ENCODE results near the gene STK25. TPM values are rescaled to one million over a fixed set of nuclear protein-coding genes. Genes with fewer than 3 reads are reported as not detected.

The STK25 gene
- total and polyA plus RNA-seq, 2 donors (not counting 1 experiment from before 2014, with no cell fraction given), result 183 to 378 TPM

DNA sequence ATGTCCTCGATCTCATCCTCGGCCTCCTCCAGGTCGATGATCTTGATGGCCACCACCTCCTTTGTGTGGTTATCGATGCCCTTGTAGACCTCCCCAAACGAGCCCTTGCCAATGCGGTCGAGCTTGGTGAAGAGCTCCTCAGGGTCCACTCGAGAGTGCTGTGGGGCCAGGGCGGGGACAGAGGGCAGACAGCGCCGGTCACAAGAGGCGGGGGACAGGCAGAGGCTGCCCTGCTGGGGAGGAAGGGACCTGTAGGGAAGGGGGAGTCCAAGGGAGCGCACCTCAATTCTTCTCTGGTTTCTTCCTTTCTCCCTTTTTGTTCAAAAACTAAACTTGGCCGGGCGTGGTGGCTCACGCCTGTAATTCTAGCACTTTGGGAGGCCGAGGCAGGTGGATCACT is 6.8 kb downstream of the STK25 start:
- H3K27me3 ChIP-seq (replicated peaks in 1 of 4; ENCODE audit: control extremely low read depth in 1 of 4, control insufficient read depth in 3 of 4, insufficient read depth in 4 of 4, low read length in 3 of 4), result no peaks in the 10 kb centered on the region
- no peak overlapping the region for H3K27ac ChIP-seq (ENCODE audit: low read length in 2 of 2)
- no peaks in the 10 kb centered on the region for H3K9me3 Mint-ChIP-seq (ENCODE audit: insufficient read depth)
- intact Hi-C loops (cut with micrococcal nuclease), result no loop called here
- H3K4me3 ChIP-seq (ENCODE audit: control extremely low read depth in 1 of 5, extremely low read depth in 1 of 5, insufficient read depth in 1 of 5, low read depth in 2 of 5, low read length in 4 of 5), result no peak overlapping the region
- H3K27ac Mint-ChIP-seq, result no peak overlapping the region
- DNase-seq (no peak), ATAC-seq (ENCODE audit: low read depth) (no peak)
- H3K4me1 Mint-ChIP-seq, result peaks cover 4% of the 10 kb centered on the region
- H3K4me2 ChIP-seq (replicated peaks; ENCODE audit: low read depth, low read length, poor library complexity, severe bottlenecking), result no peak overlapping the region
- CTCF ChIA-PET, result no interaction called here
- WGBS (ENCODE audit: insufficient coverage), result 99% methylated on average over 12 of the region's 17 CpGs
- no peak overlapping the region for H2AFZ ChIP-seq (ENCODE audit: insufficient read depth, low read depth, low read length, poor library complexity, severe bottlenecking)
- H4K20me1 ChIP-seq (ENCODE audit: control insufficient read depth, insufficient read depth, low read length, poor library complexity, severe bottlenecking), result peaks cover 66% of the 10 kb centered on the region
- peaks cover 53% of the 10 kb centered on the region for H3K79me2 ChIP-seq (ENCODE audit: control insufficient read depth, insufficient read depth, low read length)
- TF ChIP-seq CTCF (IDR thresholded peaks at IDR 0.05) (no peak), EZH2 (IDR thresholded peaks at IDR 0.05; ENCODE audit: borderline replicate concordance, insufficient read depth, low read depth, low read length, poor library complexity, severe bottlenecking) (no peak)
- H3K4me1 ChIP-seq (ENCODE audit: control insufficient read depth in 2 of 2, insufficient read depth in 2 of 2, low read length in 2 of 2), result no peaks in the 10 kb centered on the region
- H3K9ac ChIP-seq (ENCODE audit: low read length), result no peak overlapping the region
- no peaks in the 10 kb centered on the region for H3K9me3 ChIP-seq (ENCODE audit: control extremely low read depth in 1 of 3, control insufficient read depth in 2 of 3, insufficient read depth in 1 of 3, low read length in 2 of 3)
- peaks cover 0 to 17% of the 10 kb centered on the region in 2 experiments for H3K36me3 ChIP-seq (replicated peaks in 1 of 2; ENCODE audit: control extremely low read depth in 1 of 2, control insufficient read depth in 1 of 2, extremely low read depth in 1 of 2, insufficient read depth in 2 of 2, low read length in 1 of 2)
- no peak overlapping the region for H3K4me3 Mint-ChIP-seq
- POLR2A ChIA-PET, result no interaction called here
- H3K27me3 Mint-ChIP-seq, result no peaks in the 10 kb centered on the region

GRCh38 chr2:241501099-241501541 is 7.3 kb downstream of the STK25 start:
- TF ChIP-seq EZH2 (IDR thresholded peaks at IDR 0.05; ENCODE audit: borderline replicate concordance, insufficient read depth, low read depth, low read length, poor library complexity, severe bottlenecking), result no peak
- TF ChIP-seq CTCF (IDR thresholded peaks at IDR 0.05), result no peak
- WGBS (ENCODE audit: insufficient coverage), result 94% methylated on average over 12 of the region's 12 CpGs
- H3K27ac ChIP-seq (ENCODE audit: low read length in 2 of 2), result no peak overlapping the region
- no peak overlapping the region for H3K4me3 ChIP-seq (ENCODE audit: control extremely low read depth in 1 of 5, extremely low read depth in 1 of 5, insufficient read depth in 1 of 5, low read depth in 2 of 5, low read length in 4 of 5)
- Mint-ChIP-seq H3K9me3 (ENCODE audit: insufficient read depth) (no peaks in the 10 kb centered on the region), H3K27ac (no peak overlapping the region), H3K27me3 (no peaks in the 10 kb centered on the region), H3K4me3 (no peak overlapping the region), H3K4me1 (peaks cover 4% of the 10 kb centered on the region)
- no peaks in the 10 kb centered on the region for H3K4me1 ChIP-seq (ENCODE audit: control insufficient read depth in 2 of 2, insufficient read depth in 2 of 2, low read length in 2 of 2)
- intact Hi-C loops (cut with micrococcal nuclease), result no loop called here
- ChIA-PET CTCF (no interaction called here), POLR2A (no interaction called here)
- H2AFZ ChIP-seq (ENCODE audit: insufficient read depth, low read depth, low read length, poor library complexity, severe bottlenecking), result no peak overlapping the region
- no peaks in the 10 kb centered on the region for H3K9me3 ChIP-seq (ENCODE audit: control extremely low read depth in 1 of 3, control insufficient read depth in 2 of 3, insufficient read depth in 1 of 3, low read length in 2 of 3)
- peaks cover 61% of the 10 kb centered on the region for H4K20me1 ChIP-seq (ENCODE audit: control insufficient read depth, insufficient read depth, low read length, poor library complexity, severe bottlenecking)
- ATAC-seq (ENCODE audit: low read depth), result no peak
- H3K27me3 ChIP-seq (replicated peaks in 1 of 4; ENCODE audit: control extremely low read depth in 1 of 4, control insufficient read depth in 3 of 4, insufficient read depth in 4 of 4, low read length in 3 of 4), result no peaks in the 10 kb centered on the region
- no peak overlapping the region for H3K4me2 ChIP-seq (replicated peaks; ENCODE audit: low read depth, low read length, poor library complexity, severe bottlenecking)
- no peak overlapping the region for H3K9ac ChIP-seq (ENCODE audit: low read length)
- H3K36me3 ChIP-seq (replicated peaks in 1 of 2; ENCODE audit: control extremely low read depth in 1 of 2, control insufficient read depth in 1 of 2, extremely low read depth in 1 of 2, insufficient read depth in 2 of 2, low read length in 1 of 2), result peaks cover 0 to 19% of the 10 kb centered on the region in 2 experiments
- peaks cover 49% of the 10 kb centered on the region for H3K79me2 ChIP-seq (ENCODE audit: control insufficient read depth, insufficient read depth, low read length)
- peak; percentile 1 for DNase-seq
